GM12892 (cell line): Measurements from ENCODE around the gene GRB2.

Experiments
- POLR2A ChIP-seq: IDR thresholded peaks from 2 replicates; pipeline ENCODE4 v1.6.1; 2011; ENCODE audit warnings: low read depth, low read length, control low read depth
- POLR2AphosphoS5 ChIP-seq: IDR thresholded peaks from 2 replicates; pipeline ENCODE4 v1.6.1; 2011; ENCODE audit warnings: low read depth, low read length, control low read depth

- TF ChIP-seq POLR2AphosphoS5 = no peak
- TF ChIP-seq POLR2A = no peak
Measured at GRCh38 chr17:75325348-75325747, 80.1 kb downstream of the GRB2 start.
